HG02943 (cell line): ENCODE results near the gene NHLRC4.

ENCODE experiments used
- ATAC-seq: cut with Tn5 transposase; IDR thresholded peaks from one replicate; pipeline ENCODE4 v1.9.1; 2021; ENCODE audit warnings: mild to moderate bottlenecking, low read depth, moderate library complexity; ENCODE audit not compliant: unreplicated experiment

NHLRC4 gene

GRCh38 chr16:529012-529575 is 37.7 kb upstream of the NHLRC4 start:
- no peak for ATAC-seq

DNA sequence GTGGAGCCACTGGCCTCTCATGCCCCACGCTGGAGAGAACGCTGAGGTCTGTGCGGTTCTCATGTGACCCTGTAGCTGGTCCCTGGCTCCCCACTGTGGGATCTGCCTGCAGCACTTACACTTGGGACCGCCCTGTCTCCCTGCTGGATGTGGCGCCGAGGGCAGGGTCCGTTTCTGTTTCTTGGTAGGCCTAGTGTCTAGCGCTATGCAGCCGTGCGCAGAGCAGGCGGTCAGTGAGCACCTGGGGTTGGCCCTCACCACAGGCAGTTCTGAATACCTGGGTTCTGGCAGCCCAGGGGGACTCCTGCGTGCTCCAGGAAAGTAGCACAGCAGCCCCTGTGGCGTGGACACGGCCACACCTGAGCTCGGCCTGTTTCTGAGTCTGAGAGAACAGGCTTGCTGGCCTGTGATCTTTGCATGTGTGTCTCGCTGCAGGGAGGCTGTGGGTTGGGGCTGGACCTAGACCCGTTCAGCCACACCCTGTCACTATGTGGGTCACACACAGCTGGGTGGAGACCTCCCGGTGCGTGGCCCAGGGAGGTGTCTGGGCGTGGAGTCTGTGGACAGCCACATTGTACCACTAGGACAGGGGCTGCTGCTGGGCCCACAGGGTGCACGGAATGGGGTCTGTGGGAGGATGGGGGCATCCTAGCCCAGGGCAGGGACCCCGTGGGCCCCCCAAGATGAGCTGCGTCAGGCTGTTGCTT is 36.5 kb upstream of the NHLRC4 start:
- no peak for ATAC-seq

- no peak for ATAC-seq
Observed at GRCh38 chr16:531494-532125, 35.2 kb upstream of the NHLRC4 start.

GRCh38 chr16:533391-534123 is 33.2 kb upstream of the NHLRC4 start:
- no peak for ATAC-seq

GRCh38 chr16:534135-534534 is 32.7 kb upstream of the NHLRC4 start:
- no peak for ATAC-seq

GRCh38 chr16:534856-535445 is 31.9 kb upstream of the NHLRC4 start:
- ATAC-seq: no peak

DNA sequence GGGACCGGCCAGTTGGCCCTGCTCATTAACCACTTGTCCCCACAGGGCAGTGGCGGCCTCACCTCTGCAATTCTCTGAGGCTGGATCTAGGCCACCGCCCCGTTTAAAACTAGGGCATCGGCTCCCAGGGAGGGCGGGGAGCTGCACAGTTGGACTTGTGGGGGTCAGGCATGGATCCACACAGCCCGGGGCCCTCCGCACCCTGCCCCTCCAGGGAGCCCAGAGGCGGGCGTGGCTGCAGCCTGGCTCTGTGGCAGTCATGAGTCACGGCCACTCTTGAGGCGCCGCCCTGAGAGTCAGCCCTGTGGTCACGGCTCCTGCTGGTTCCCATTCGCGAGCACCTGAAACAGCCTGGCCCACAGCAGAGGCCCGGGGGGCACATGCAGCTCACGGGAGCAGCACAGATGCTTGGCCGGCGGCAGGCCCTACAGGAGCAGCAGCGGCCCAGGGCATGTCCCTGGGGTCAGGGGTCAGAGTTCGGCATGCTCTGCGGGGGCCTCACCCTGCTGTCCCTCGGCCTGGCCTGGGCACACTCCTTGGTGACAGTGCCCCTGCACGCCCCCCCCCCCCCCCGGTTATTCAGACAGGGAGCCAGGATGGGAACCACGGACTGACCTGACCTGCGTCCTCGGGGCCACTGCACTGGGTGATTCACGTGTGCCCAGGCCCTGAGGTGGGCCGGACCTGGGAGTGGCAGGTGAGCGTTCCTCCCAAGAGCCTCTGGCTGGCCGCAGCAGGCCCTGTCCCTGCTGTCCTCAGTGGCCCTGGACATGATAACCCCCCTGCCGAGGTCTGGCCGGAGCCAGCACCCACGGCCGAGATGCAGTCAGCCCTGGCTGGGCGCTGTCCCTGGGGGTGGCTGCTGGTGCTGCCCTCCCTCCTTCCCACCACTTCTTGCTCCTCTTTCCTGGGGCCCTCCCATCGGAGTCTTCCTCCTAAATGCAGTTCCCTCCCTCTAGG is 31.1 kb upstream of the NHLRC4 start:
- no peak for ATAC-seq

- no peak for ATAC-seq
Observed at GRCh38 chr16:536746-537145, 30.1 kb upstream of the NHLRC4 start.

DNA sequence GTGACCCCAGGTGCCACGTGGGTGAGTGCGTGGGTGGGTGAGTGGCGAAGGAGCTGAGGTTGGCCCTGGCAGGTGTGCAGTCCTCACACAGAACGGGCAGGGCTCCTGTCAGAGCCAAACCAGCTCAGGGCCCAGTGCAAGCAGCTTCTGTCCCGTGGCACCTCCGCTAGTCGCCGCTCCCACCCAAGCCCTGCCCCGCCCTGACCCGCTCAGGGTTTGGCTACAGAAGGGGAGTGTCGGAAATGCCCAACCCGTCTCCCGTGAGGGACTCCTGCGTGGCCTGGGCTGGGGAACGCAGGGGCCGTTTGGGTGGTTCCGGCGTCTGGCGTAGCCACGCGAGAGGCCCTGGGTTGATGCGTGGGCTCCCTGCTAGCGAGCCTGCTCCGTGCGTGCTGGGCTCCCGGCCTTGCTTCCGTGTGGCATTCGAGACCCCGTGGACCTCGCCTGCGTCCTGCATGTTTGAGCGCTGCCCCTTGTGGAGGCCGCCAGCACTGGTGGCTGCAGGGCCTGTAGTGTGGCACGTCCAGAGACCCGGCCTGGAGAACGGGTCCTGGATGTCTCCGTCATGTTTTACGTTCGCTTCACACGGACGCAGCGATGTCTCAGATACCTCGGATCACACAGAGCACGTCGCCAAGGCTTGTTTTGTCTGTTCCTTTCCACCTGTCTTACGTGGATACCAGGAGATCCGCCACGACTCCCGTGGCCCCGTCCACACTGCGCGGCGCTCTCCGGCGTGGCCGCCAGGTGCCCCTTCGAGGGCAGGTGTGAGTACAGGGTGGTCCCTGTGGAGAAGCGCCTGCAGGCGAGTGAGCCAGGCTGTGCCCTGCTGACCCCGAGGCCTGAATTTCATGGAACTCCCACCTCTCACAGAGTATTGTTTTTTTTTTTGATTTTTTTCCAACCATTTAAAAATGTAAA is 29.1 kb upstream of the NHLRC4 start:
- ATAC-seq: no peak

GRCh38 chr16:539901-540530 is 26.8 kb upstream of the NHLRC4 start:
- no peak for ATAC-seq

- no peak for ATAC-seq
Observed at GRCh38 chr16:540645-541340, 26.0 kb upstream of the NHLRC4 start.

- ATAC-seq: no peak
Observed at GRCh38 chr16:543301-544164, 23.3 kb upstream of the NHLRC4 start.

DNA sequence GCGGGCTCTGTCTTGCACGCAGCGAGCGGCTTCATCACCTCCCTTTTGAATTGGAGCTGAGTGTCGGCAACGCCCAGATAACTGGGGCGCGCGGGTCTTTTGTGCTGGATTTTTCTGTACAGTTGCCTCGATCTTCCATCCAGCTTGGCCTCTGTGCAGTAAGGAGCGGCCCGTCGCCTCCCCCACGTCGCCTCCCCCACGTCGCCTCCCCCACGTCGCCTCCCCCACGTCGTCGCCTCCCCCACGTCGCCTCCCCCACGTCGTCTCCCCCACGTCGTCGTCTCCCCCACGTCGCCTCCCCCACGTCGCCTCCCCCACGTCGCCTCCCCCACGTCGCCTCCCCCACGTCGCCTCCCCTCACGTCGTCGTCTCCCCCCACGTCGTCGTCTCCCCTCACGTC is 22.3 kb upstream of the NHLRC4 start:
- ATAC-seq: no peak

GRCh38 chr16:546909-547770 is 19.7 kb upstream of the NHLRC4 start:
- no peak for ATAC-seq

GRCh38 chr16:548586-548985 is 18.2 kb upstream of the NHLRC4 start:
- no peak for ATAC-seq
